ENCODE data around the gene SLC1A7. TPM values are rescaled to one million over a fixed set of nuclear protein-coding genes. Genes with fewer than 3 reads are reported as not detected.

SLC1A7 gene
- total RNA-seq, 2 experiments from 2014 or later = not detected

DNA sequence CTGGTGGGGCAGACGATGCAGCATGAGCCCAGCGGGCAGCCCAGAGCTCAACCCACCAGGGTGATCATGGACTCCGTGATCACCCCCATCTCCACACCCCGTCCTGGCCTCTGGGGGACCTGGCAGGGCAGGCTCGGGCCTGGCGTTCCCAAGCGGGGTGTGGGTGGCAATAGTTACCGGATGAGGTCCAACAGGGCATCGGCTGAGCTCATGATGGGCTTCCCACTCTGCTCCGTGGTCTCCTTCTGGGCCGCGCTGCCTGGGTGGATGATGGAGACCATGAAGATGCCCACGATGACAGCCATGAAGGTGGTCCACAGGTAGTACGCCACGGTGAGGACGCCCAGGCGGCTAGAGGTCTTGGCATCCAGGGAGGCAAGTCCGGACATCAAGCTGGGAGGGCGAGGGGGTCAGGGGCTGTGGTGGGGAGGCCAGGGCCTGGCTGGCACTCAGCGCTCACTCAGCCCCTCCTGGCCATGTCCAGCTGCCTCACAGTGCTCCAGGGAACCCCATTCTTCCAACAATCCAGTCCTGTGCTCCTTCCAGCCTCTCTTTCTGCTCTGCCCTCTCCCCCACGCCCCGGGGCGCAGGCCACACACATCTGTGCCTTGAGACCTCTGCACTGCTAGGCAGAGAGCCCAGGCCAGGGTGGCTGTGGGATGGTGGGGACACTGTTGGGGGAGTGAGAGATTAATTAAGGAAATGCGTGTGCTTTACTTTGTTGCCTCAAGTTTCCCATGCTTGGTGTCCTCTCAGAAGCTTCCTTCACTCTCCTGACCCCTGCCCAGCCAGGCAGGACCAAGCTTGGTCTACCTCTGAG is 27.6 kb downstream of the SLC1A7 start:
- Mint-ChIP-seq H3K9me3 (no peaks in the 10 kb centered on the region), H3K36me3 (ENCODE audit: low read depth) (no peaks in the 10 kb centered on the region), H3K4me1 (peaks cover 10% of the 10 kb centered on the region), H3K27ac (no peak overlapping the region), H3K4me3 (no peak overlapping the region), H3K27me3 (no peaks in the 10 kb centered on the region)
- CTCF ChIA-PET = no interaction called here
- POLR2A ChIA-PET = no interaction called here
- DNase-seq = no peak

DNA sequence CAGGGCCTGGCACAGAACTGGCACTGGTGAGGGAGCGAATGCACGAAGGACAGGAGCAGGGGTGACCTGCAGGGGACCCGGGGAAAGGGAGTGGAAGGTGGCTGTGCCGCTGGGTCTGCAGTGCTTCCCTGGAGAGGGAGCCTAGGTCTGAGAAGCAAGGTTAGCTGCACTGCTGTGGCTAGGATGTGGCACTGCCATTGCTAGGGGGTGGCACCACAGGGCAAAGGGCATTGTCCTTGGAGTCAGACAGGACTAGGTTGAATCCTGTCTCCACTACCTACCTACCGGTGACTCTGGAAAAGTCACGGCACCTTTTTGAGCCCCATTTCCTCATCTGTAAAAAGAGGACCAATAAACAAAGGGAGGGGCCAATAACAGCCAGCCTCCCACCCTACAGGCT is 28.3 kb downstream of the SLC1A7 start:
- H3K9me3 Mint-ChIP-seq = no peaks in the 10 kb centered on the region
- no peak overlapping the region for H3K27ac Mint-ChIP-seq
- no peak overlapping the region for H3K4me3 Mint-ChIP-seq
- peaks cover 10% of the 10 kb centered on the region for H3K4me1 Mint-ChIP-seq
- ChIA-PET CTCF (no interaction called here), POLR2A (no interaction called here)
- no peak for DNase-seq
- no peaks in the 10 kb centered on the region for H3K36me3 Mint-ChIP-seq (ENCODE audit: low read depth)
- H3K27me3 Mint-ChIP-seq = no peaks in the 10 kb centered on the region

GRCh38 chr1:53112861-53113260 is 29.6 kb downstream of the SLC1A7 start:
- Mint-ChIP-seq H3K27me3 (no peaks in the 10 kb centered on the region), H3K4me1 (peaks cover 14% of the 10 kb centered on the region), H3K36me3 (ENCODE audit: low read depth) (no peaks in the 10 kb centered on the region), H3K27ac (no peak overlapping the region), H3K9me3 (no peaks in the 10 kb centered on the region), H3K4me3 (no peak overlapping the region)
- ChIA-PET POLR2A (no interaction called here), CTCF (no interaction called here)
- no peak for DNase-seq

GRCh38 chr1:53112271-53112774 is 30.1 kb downstream of the SLC1A7 start:
- Mint-ChIP-seq H3K4me1 (peaks cover 18% of the 10 kb centered on the region), H3K27ac (no peak overlapping the region), H3K9me3 (no peaks in the 10 kb centered on the region), H3K36me3 (ENCODE audit: low read depth) (no peaks in the 10 kb centered on the region), H3K27me3 (peaks cover 4% of the 10 kb centered on the region), H3K4me3 (no peak overlapping the region)
- ChIA-PET CTCF (no interaction called here), POLR2A (no interaction called here)
- no peak for DNase-seq

DNA sequence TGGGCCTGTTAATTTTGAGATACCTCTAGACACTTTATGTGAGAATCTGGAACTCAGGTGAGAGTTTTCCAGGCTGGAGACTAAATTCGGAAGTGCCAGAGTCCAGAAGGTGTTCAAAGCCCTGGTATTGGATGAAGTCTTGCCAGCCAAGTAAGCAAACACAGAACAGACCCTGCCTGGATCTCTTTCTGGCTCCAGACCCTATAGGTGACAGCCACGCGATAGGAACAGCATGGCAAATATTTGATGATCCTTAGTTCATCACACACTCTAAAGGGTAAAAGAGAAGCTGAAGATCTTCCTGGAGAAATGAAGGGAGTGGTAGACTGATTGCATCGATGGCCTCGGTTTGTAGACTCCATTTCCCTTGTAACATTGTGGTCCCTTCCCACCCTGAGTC is 30.7 kb downstream of the SLC1A7 start:
- Mint-ChIP-seq H3K27ac (no peak overlapping the region), H3K27me3 (peaks cover 6% of the 10 kb centered on the region)
- POLR2A ChIA-PET = no interaction called here

DNA sequence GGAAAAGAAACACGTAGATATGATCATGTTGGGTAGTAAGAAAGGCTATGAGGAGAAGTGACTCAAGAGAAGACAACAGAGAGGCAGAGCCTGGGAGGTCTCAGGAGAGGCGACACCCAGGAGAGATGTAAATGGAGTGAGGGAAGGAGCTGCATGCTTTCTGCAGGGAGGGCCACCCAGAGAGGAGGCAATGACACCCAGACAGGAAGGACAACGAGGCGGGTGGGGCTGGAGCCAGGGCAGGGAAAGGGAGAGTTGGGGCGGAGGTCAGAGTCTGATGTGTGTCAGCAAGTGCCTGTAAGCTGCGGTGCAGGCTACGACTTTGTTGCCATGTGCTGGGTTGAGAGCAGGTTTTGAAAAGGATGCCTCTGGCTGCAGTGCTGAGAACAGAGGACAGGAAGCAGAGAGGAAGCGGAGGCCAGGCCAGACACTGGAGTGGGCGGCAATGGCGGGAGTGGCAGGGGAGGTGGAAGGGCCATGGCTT is 31.3 kb downstream of the SLC1A7 start:
- no peak overlapping the region for H3K4me3 Mint-ChIP-seq
- H3K36me3 Mint-ChIP-seq (ENCODE audit: low read depth) = no peaks in the 10 kb centered on the region
- POLR2A ChIA-PET = no interaction called here
- CTCF ChIA-PET = interaction anchor here (0.6 kb wide), 1 partner anchor 1268 kb away, joined by 3 read pairs; no protein-coding TSS in a partner anchor
- H3K27me3 Mint-ChIP-seq = peaks cover 6% of the 10 kb centered on the region
- no peak overlapping the region for H3K27ac Mint-ChIP-seq
- H3K9me3 Mint-ChIP-seq = no peaks in the 10 kb centered on the region
- DNase-seq = no peak
- peaks cover 21% of the 10 kb centered on the region for H3K4me1 Mint-ChIP-seq

More for the DNA sequence above, 30.7 kb downstream of the SLC1A7 start:
- Mint-ChIP-seq H3K4me3 (no peak overlapping the region), H3K9me3 (no peaks in the 10 kb centered on the region), H3K36me3 (ENCODE audit: low read depth) (no peaks in the 10 kb centered on the region), H3K4me1 (peaks cover 21% of the 10 kb centered on the region)
- CTCF ChIA-PET = no interaction called here
- DNase-seq = no peak

- Mint-ChIP-seq H3K27ac (no peak overlapping the region), H3K27me3 (peaks cover 6% of the 10 kb centered on the region), H3K9me3 (no peaks in the 10 kb centered on the region), H3K36me3 (ENCODE audit: low read depth) (no peaks in the 10 kb centered on the region), H3K4me3 (no peak overlapping the region), H3K4me1 (peaks cover 21% of the 10 kb centered on the region)
- ChIA-PET CTCF (no interaction called here), POLR2A (no interaction called here)
- DNase-seq = no peak
Measured at GRCh38 chr1:53110370-53111072, 31.9 kb downstream of the SLC1A7 start.

- no peak for DNase-seq
- POLR2A ChIA-PET = no interaction called here
- no peak overlapping the region for H3K4me3 Mint-ChIP-seq
Measured at GRCh38 chr1:53108646-53109580, 33.5 kb downstream of the SLC1A7 start.

GRCh38 chr1:53107570-53108322 is 34.7 kb downstream of the SLC1A7 start:
- POLR2A ChIA-PET = no interaction called here
- no peaks in the 10 kb centered on the region for H3K36me3 Mint-ChIP-seq (ENCODE audit: low read depth)
- peaks cover 23% of the 10 kb centered on the region for H3K4me1 Mint-ChIP-seq
- DNase-seq = no peak
- no peak overlapping the region for H3K27ac Mint-ChIP-seq
- H3K4me3 Mint-ChIP-seq = no peak overlapping the region
- CTCF ChIA-PET = interaction anchor here (0.6 kb wide), 1 partner anchor 185 kb away, joined by 3 read pairs; no protein-coding TSS in a partner anchor
- no peaks in the 10 kb centered on the region for H3K9me3 Mint-ChIP-seq
- peaks cover 6% of the 10 kb centered on the region for H3K27me3 Mint-ChIP-seq

More at GRCh38 chr1:53108646-53109580, 33.5 kb downstream of the SLC1A7 start:
- no peaks in the 10 kb centered on the region for H3K36me3 Mint-ChIP-seq (ENCODE audit: low read depth)
- no peak overlapping the region for H3K27ac Mint-ChIP-seq
- H3K27me3 Mint-ChIP-seq = peaks cover 6% of the 10 kb centered on the region
- CTCF ChIA-PET = no interaction called here
- H3K4me1 Mint-ChIP-seq = peaks cover 23% of the 10 kb centered on the region
- H3K9me3 Mint-ChIP-seq = no peaks in the 10 kb centered on the region

DNA sequence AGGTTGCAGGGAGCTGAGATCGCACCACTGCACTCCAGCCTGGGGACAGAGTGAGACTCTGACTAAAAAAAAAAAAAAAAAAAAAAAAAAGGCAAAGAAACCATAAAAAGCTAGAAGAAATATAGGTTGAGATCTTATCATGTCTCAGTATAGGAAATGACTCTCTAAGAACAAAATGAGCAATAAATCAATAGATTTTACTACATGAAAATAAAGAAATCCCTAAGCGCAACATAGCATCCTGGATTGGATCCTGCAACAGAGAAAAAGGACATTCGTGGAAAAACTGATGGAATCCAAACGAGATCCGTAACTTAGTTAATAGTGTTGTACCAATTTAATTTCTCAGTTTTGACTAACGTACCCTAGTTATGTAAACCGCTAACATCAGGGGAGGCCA is 35.3 kb downstream of the SLC1A7 start:
- Mint-ChIP-seq H3K4me3 (no peak overlapping the region), H3K27ac (no peak overlapping the region), H3K4me1 (peaks cover 23% of the 10 kb centered on the region), H3K27me3 (peaks cover 6% of the 10 kb centered on the region), H3K36me3 (ENCODE audit: low read depth) (no peaks in the 10 kb centered on the region), H3K9me3 (no peaks in the 10 kb centered on the region)
- DNase-seq = no peak
- ChIA-PET POLR2A (interaction anchor here (0.7 kb wide), 1 partner anchor 88 kb away, joined by 3 read pairs; no protein-coding TSS in a partner anchor), CTCF (no interaction called here)

GRCh38 chr1:53104289-53104913 is 38.0 kb downstream of the SLC1A7 start:
- Mint-ChIP-seq H3K36me3 (ENCODE audit: low read depth) (no peaks in the 10 kb centered on the region), H3K27ac (no peak overlapping the region), H3K4me3 (no peak overlapping the region), H3K9me3 (no peaks in the 10 kb centered on the region), H3K27me3 (peaks cover 6% of the 10 kb centered on the region), H3K4me1 (peaks cover 13% of the 10 kb centered on the region)
- DNase-seq = no peak
- ChIA-PET CTCF (no interaction called here), POLR2A (no interaction called here)

GRCh38 chr1:53094533-53094919 is 47.9 kb downstream of the SLC1A7 start:
- DNase-seq = no peak
- CTCF ChIA-PET = no interaction called here
- no peaks in the 10 kb centered on the region for H3K36me3 Mint-ChIP-seq (ENCODE audit: low read depth)
- H3K4me3 Mint-ChIP-seq = no peak overlapping the region
- POLR2A ChIA-PET = no interaction called here
- H3K27ac Mint-ChIP-seq = no peak overlapping the region
- H3K9me3 Mint-ChIP-seq = no peaks in the 10 kb centered on the region
- H3K27me3 Mint-ChIP-seq = no peaks in the 10 kb centered on the region
- no peaks in the 10 kb centered on the region for H3K4me1 Mint-ChIP-seq
